ENCODE data around the gene RPS6KA3. TPM values are rescaled to one million over a fixed set of nuclear protein-coding genes. Genes with fewer than 3 reads are reported as not detected.
"Not testable (repeated sequence)": the region's sequence is repeated elsewhere in the genome, so short reads cannot be mapped to it uniquely, and the experiment has no call there.

RPS6KA3 gene
- total RNA-seq, 1 experiment from 2014 or later = 27.2 TPM

- peak; percentile 3 for DNase-seq (ENCODE audit: low read depth)
Observed at GRCh38 chrX:20265726-20266681, 705 bp downstream of the RPS6KA3 start.

- DNase-seq (ENCODE audit: low read depth) = peak; percentile 67
Observed at GRCh38 chrX:20265221-20265725, 1.4 kb downstream of the RPS6KA3 start.

GRCh38 chrX:20263474-20263873, 3.2 kb downstream of the RPS6KA3 start:
- DNase-seq (ENCODE audit: low read depth) = peak; percentile 21

- DNase-seq (ENCODE audit: low read depth) = no peak
Observed at GRCh38 chrX:20260885-20261284, 5.8 kb downstream of the RPS6KA3 start.

- peak; percentile 22 for DNase-seq (ENCODE audit: low read depth)
Observed at GRCh38 chrX:20254712-20255299, 11.9 kb downstream of the RPS6KA3 start.

- DNase-seq (ENCODE audit: low read depth) = no peak
Observed at GRCh38 chrX:20253232-20253543, 13.5 kb downstream of the RPS6KA3 start.

- peak; percentile 33 for DNase-seq (ENCODE audit: low read depth)
Observed at GRCh38 chrX:20252381-20253231, 14.1 kb downstream of the RPS6KA3 start.

- no peak for DNase-seq (ENCODE audit: low read depth)
Observed at GRCh38 chrX:20251691-20252090, 15.0 kb downstream of the RPS6KA3 start.

- DNase-seq (ENCODE audit: low read depth) = not testable (repeated sequence)
Observed at GRCh38 chrX:20250146-20250545, 16.6 kb downstream of the RPS6KA3 start.

GRCh38 chrX:20248592-20249192, 18.0 kb downstream of the RPS6KA3 start:
- no peak for DNase-seq (ENCODE audit: low read depth)

GRCh38 chrX:20244931-20245330, 21.8 kb downstream of the RPS6KA3 start:
- no peak for DNase-seq (ENCODE audit: low read depth)

- DNase-seq (ENCODE audit: low read depth) = no peak
Observed at GRCh38 chrX:20240201-20240600, 26.5 kb downstream of the RPS6KA3 start.

- no peak for DNase-seq (ENCODE audit: low read depth)
Observed at GRCh38 chrX:20237864-20238263, 28.8 kb downstream of the RPS6KA3 start.

- DNase-seq (ENCODE audit: low read depth) = no peak
Observed at GRCh38 chrX:20235755-20236154, 31.0 kb downstream of the RPS6KA3 start.

- no peak for DNase-seq (ENCODE audit: low read depth)
Observed at GRCh38 chrX:20233336-20233735, 33.4 kb downstream of the RPS6KA3 start.

- no peak for DNase-seq (ENCODE audit: low read depth)
Observed at GRCh38 chrX:20231598-20231997, 35.1 kb downstream of the RPS6KA3 start.

- no peak for DNase-seq (ENCODE audit: low read depth)
Observed at GRCh38 chrX:20230406-20230805, 36.3 kb downstream of the RPS6KA3 start.

GRCh38 chrX:20229155-20229554, 37.6 kb downstream of the RPS6KA3 start:
- no peak for DNase-seq (ENCODE audit: low read depth)

- DNase-seq (ENCODE audit: low read depth) = no peak
Observed at GRCh38 chrX:20228245-20228644, 38.5 kb downstream of the RPS6KA3 start.

- DNase-seq (ENCODE audit: low read depth) = no peak
Observed at GRCh38 chrX:20227116-20227515, 39.6 kb downstream of the RPS6KA3 start.

- DNase-seq (ENCODE audit: low read depth) = no peak
Observed at GRCh38 chrX:20225488-20225833, 41.2 kb downstream of the RPS6KA3 start.

Data from LHCN-M2 (cell line).